Coronary artery (tissue), 2 donors: Measurements from ENCODE around the gene VASN.

ENCODE experiments used
- DNase-seq: peaks from one replicate; pipeline ENCODE4 v3.0.0-alpha.2; 2017; ENCODE audit warnings: low spot score
- H3K27ac ChIP-seq, 2 donors: fragments of 200-600 bp; sonication (generic); one replicate each; pipeline ENCODE4 v1.5.1; 2016 to 2019
- H3K4me3 ChIP-seq: fragments of 200-600 bp; sonication (generic); 2 replicates; pipeline ENCODE4 v1.5.1; 2016; ENCODE audit warnings: mild to moderate bottlenecking, moderate library complexity
- TF ChIP-seq, protein P1 (sequence below): fragments of 200-600 bp; sonication (generic); IDR thresholded peaks from one replicate; pipeline ENCODE4 v1.5.1; 2019; ENCODE audit warnings: antibody characterized with exemption

The VASN gene

DNA sequence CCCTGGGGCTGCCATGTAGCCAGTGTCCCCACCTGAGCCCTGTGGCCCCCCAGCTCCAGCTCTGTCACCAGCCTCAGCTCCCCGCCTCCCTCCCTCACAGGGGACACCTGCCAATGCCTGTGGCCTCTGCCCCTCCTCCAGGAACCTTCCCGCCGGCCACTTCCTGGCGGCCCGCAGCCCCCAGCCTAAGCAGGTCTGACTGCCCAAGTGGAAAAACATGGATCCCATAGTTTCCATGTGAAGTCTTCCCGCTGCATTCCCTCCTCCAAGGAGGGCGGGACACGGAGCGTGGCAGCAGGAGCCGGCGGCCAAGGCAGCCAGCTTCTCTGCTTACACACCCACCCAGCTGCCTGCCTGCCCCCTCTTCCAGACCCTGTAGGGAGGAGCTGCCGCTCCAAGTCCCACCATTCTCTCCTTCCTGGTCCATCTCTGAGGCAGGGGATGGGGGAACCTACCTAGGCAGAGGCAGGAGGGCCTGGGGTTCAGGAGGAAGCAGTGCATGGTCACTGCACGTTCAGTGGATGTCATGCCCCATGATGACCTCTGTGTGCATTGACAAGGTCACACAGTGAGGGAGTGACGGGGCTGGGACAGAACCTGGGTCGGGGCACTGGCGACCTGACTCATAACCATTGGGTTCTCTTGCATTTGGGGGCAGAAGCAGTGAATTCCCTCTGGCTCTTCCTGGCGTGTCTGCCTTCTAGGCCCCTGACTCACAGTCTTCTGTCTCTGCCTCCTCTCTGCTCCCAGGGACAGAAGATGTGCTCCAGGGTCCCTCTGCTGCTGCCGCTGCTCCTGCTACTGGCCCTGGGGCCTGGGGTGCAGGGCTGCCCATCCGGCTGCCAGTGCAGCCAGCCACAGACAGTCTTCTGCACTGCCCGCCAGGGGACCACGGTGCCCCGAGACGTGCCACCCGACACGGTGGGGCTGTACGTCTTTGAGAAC is 8.7 kb downstream of the VASN start:
- Histone ChIP-seq H3K4me3 (peak overlapping the region; percentile 39), H3K27ac (peak overlapping the region; percentile 92 to 98)
- TF ChIP-seq, protein P1, sequence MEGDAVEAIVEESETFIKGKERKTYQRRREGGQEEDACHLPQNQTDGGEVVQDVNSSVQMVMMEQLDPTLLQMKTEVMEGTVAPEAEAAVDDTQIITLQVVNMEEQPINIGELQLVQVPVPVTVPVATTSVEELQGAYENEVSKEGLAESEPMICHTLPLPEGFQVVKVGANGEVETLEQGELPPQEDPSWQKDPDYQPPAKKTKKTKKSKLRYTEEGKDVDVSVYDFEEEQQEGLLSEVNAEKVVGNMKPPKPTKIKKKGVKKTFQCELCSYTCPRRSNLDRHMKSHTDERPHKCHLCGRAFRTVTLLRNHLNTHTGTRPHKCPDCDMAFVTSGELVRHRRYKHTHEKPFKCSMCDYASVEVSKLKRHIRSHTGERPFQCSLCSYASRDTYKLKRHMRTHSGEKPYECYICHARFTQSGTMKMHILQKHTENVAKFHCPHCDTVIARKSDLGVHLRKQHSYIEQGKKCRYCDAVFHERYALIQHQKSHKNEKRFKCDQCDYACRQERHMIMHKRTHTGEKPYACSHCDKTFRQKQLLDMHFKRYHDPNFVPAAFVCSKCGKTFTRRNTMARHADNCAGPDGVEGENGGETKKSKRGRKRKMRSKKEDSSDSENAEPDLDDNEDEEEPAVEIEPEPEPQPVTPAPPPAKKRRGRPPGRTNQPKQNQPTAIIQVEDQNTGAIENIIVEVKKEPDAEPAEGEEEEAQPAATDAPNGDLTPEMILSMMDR: no peak
- no peak for DNase-seq

DNA sequence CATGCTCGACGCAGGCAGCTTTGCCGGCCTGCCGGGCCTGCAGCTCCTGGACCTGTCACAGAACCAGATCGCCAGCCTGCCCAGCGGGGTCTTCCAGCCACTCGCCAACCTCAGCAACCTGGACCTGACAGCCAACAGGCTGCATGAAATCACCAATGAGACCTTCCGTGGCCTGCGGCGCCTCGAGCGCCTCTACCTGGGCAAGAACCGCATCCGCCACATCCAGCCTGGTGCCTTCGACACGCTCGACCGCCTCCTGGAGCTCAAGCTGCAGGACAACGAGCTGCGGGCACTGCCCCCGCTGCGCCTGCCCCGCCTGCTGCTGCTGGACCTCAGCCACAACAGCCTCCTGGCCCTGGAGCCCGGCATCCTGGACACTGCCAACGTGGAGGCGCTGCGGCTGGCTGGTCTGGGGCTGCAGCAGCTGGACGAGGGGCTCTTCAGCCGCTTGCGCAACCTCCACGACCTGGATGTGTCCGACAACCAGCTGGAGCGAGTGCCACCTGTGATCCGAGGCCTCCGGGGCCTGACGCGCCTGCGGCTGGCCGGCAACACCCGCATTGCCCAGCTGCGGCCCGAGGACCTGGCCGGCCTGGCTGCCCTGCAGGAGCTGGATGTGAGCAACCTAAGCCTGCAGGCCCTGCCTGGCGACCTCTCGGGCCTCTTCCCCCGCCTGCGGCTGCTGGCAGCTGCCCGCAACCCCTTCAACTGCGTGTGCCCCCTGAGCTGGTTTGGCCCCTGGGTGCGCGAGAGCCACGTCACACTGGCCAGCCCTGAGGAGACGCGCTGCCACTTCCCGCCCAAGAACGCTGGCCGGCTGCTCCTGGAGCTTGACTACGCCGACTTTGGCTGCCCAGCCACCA is 9.7 kb downstream of the VASN start:
- no peak for DNase-seq
- Histone ChIP-seq H3K27ac (peak overlapping the region; percentile 92 to 98), H3K4me3 (peak overlapping the region; percentile 39)
- TF ChIP-seq, protein P1: no peak

DNA sequence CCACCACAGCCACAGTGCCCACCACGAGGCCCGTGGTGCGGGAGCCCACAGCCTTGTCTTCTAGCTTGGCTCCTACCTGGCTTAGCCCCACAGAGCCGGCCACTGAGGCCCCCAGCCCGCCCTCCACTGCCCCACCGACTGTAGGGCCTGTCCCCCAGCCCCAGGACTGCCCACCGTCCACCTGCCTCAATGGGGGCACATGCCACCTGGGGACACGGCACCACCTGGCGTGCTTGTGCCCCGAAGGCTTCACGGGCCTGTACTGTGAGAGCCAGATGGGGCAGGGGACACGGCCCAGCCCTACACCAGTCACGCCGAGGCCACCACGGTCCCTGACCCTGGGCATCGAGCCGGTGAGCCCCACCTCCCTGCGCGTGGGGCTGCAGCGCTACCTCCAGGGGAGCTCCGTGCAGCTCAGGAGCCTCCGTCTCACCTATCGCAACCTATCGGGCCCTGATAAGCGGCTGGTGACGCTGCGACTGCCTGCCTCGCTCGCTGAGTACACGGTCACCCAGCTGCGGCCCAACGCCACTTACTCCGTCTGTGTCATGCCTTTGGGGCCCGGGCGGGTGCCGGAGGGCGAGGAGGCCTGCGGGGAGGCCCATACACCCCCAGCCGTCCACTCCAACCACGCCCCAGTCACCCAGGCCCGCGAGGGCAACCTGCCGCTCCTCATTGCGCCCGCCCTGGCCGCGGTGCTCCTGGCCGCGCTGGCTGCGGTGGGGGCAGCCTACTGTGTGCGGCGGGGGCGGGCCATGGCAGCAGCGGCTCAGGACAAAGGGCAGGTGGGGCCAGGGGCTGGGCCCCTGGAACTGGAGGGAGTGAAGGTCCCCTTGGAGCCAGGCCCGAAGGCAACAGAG is 10.5 kb downstream of the VASN start:
- DNase-seq: no peak
- Histone ChIP-seq H3K27ac (peak overlapping the region; percentile 92 to 98), H3K4me3 (peak overlapping the region; percentile 39)
- TF ChIP-seq, protein P1: no peak

DNA sequence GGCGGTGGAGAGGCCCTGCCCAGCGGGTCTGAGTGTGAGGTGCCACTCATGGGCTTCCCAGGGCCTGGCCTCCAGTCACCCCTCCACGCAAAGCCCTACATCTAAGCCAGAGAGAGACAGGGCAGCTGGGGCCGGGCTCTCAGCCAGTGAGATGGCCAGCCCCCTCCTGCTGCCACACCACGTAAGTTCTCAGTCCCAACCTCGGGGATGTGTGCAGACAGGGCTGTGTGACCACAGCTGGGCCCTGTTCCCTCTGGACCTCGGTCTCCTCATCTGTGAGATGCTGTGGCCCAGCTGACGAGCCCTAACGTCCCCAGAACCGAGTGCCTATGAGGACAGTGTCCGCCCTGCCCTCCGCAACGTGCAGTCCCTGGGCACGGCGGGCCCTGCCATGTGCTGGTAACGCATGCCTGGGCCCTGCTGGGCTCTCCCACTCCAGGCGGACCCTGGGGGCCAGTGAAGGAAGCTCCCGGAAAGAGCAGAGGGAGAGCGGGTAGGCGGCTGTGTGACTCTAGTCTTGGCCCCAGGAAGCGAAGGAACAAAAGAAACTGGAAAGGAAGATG is 11.2 kb downstream of the VASN start:
- Histone ChIP-seq H3K27ac (peak overlapping the region; percentile 92 to 98), H3K4me3 (no peak overlapping the region)
- TF ChIP-seq, protein P1: no peak
- no peak for DNase-seq

DNA sequence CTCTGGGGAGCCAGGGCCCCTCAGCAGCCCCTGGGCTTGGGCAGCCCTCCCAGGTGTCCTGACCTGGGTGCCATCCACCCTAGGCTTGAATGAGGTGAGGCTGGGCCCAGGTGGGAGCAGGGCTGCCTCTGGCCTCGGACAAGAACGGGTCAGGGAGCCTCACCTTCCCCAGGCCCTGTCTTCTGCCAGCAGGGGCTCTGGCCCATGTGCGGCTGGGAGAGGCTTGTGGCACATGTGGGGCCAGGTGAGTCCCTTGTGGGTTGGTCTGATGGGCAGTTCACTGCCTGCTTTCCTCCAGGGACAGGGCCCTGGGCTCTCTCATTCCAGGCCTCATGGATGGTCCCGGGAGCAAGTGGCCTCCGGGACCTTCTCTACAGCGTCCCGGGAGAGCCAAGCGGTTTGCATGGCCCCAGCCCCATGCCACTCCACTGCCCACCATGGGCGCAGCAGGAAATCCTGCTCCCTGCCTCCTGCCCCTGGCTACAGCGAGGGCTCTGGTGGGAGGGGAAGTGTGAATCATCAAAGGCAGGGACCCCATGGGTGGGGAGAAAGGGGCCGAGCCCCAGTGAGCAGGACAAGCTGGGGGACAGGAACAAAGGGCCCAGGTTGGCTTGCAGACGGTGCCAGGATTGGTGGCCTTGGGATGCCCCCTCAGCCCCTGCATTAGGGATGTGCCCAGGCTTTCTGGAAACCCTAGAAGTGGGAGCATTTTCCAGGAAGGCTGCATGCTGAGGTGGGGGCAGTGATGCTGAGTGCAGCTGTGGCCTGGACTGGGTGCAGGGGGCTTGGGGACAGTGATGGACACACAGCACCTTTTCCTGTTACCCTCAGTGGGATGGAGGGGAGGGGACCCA is 12.2 kb downstream of the VASN start:
- TF ChIP-seq, protein P1: no peak
- peak overlapping the region; percentile 94 to 98 for H3K27ac ChIP-seq
- no peak for DNase-seq

More for the DNA sequence above, 12.2 kb downstream of the VASN start:
- H3K4me3 ChIP-seq: peak overlapping the region; percentile 12
